WERI-Rb-1 (cell line): ENCODE results near the gene CCDC106.

ENCODE experiments used
- DNase-seq: peaks from one replicate; pipeline ENCODE4 v3.0.0-alpha.2; 2020
- H3K27ac ChIP-seq: fragments of 250-450 bp; sonication (Bioruptor Pico); 2 replicates; pipeline ENCODE4 v1.5.1; 2020; ENCODE audit warnings: mild to moderate bottlenecking, moderate library complexity
- H3K27me3 ChIP-seq: fragments of 250-450 bp; sonication (Bioruptor Pico); 2 replicates; pipeline ENCODE4 v1.5.1; 2021; ENCODE audit warnings: mild to moderate bottlenecking, low read depth, moderate library complexity; ENCODE audit not compliant: insufficient read depth, severe bottlenecking
- H3K36me3 ChIP-seq: fragments of 250-450 bp; sonication (Bioruptor Pico); 2 replicates; pipeline ENCODE4 v1.5.1; 2020; ENCODE audit warnings: mild to moderate bottlenecking, moderate library complexity
- H3K4me3 ChIP-seq: 2 replicates; pipeline ENCODE4 v1.5.1; 2011; ENCODE audit warnings: low read depth, mild to moderate bottlenecking, control low read depth, low read length
- H3K9me3 ChIP-seq: fragments of 250-450 bp; sonication (Bioruptor Pico); 2 replicates; pipeline ENCODE4 v1.5.1; 2021; ENCODE audit warnings: mild to moderate bottlenecking, moderate library complexity; ENCODE audit not compliant: severe bottlenecking
- TF ChIP-seq, protein P1 (sequence below): IDR thresholded peaks from 2 replicates; pipeline ENCODE4 v1.5.1; 2011; ENCODE audit warnings: low read depth, mild to moderate bottlenecking, control low read depth, inconsistent platforms, low read length

The CCDC106 gene

DNA sequence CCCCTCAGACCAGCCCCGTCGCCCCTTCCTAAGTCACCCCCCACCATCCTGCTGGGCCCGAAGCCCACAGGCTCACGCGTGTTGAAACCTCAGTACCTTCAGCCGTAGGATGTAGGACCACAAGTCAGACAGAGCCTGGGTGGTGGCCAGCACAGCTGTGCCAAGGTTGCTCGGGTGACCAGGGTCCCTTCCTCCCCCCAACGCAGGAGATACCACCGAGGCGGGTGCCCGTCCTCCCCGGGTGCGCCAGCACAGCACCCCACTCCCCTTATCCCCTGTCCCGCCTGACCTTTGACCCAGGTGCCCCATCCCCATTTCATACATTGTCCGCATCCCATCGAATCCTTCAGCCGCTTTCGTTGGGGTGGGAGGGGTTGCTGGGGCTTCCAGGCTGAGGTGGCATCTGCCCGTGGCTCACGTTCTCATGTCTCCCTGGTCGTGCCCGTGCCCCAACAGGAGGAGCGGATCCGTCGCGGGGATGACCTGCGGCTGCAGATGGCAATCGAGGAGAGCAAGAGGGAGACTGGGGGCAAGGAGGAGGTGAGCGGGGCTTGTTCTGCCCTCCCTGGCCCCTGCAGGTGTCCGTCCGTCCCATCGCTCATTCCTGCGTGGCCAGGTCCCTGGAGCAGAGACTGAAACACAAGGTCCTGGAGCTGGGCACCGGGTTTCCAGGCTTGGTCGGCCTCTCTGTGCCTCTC, 41.5 kb downstream of the CCDC106 start:
- Histone ChIP-seq H3K27ac (no peak overlapping the region), H3K27me3 (no peaks in the 10 kb centered on the region), H3K36me3 (peaks cover 62% of the 10 kb centered on the region), H3K9me3 (no peaks in the 10 kb centered on the region), H3K4me3 (no peak overlapping the region)
- no peak for DNase-seq
- TF ChIP-seq, protein P1, sequence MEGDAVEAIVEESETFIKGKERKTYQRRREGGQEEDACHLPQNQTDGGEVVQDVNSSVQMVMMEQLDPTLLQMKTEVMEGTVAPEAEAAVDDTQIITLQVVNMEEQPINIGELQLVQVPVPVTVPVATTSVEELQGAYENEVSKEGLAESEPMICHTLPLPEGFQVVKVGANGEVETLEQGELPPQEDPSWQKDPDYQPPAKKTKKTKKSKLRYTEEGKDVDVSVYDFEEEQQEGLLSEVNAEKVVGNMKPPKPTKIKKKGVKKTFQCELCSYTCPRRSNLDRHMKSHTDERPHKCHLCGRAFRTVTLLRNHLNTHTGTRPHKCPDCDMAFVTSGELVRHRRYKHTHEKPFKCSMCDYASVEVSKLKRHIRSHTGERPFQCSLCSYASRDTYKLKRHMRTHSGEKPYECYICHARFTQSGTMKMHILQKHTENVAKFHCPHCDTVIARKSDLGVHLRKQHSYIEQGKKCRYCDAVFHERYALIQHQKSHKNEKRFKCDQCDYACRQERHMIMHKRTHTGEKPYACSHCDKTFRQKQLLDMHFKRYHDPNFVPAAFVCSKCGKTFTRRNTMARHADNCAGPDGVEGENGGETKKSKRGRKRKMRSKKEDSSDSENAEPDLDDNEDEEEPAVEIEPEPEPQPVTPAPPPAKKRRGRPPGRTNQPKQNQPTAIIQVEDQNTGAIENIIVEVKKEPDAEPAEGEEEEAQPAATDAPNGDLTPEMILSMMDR, result no peak

DNA sequence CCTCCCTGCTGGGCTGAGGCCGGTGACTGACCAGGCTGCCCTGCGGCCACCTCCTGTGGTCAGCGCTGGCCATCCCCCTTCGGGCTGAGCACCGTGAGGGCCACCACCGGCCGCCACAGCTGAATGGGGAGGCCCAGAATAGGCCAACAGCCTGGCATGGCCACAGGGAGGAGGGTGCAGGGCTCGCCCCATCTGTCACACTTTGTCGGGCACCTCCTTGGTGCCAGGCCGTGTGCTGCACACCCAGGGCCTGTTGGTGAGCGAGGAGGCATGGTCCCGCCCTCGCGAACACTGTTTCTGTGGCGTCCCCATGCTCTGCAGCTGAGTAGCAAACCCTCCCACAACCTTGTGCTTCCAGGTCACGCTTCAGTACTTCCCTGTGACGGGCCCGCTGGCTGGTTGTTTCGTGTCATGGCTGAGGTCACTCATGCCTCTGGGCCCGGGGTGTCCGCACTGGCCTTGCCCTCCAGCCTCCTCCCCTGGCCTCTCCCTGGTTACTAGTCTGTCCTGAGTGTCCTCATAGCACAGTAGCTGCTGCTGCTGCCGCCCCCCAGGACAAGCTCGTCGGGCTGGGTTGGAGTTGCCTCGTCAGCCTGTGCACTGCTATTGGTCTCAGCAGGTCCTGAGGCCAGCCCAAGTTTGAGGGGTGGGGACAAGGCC, 42.2 kb downstream of the CCDC106 start:
- no peak overlapping the region for H3K4me3 ChIP-seq
- no peaks in the 10 kb centered on the region for H3K27me3 ChIP-seq
- TF ChIP-seq, protein P1, result no peak
- no peaks in the 10 kb centered on the region for H3K9me3 ChIP-seq
- peaks cover 58% of the 10 kb centered on the region for H3K36me3 ChIP-seq
- DNase-seq, result no peak
- H3K27ac ChIP-seq, result no peak overlapping the region

DNA sequence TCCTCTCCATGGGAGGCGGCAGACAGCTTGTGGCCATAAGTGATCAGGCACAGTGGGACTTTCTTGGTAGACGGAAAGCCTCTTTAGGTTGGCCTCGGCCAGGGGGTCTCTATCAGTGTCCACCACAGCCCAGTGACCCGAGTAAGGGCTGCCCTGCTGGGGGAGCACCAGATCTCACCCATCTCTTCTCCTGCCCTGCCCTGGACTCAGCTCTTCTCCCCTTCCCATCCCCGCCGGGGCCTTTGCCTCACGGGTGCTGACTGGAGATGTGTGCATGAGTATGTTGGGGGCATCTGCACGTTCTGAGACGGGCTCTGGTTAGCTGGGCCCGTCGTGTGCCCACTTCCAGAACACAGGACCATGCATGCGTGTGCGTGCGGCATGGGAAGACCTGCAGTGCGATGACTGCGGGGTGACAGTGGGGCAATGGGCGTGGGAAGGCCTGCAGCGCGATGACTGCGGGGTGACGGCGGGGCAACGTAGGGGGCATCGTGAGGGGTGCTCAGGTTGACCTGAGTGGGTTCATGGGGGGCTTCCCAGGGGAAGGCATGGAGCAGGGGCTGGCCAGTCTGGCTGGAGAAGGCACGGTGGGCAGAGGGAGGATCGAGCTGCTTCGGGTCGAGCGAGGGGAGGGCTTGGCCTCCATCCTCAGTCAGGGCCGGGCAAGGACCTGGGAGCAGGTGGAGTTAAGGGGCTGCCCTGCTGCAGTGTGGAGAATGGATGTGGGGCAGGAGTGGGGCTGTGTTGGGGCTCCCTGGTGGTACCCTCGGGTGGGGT, 42.9 kb downstream of the CCDC106 start:
- peaks cover 54% of the 10 kb centered on the region for H3K36me3 ChIP-seq
- H3K4me3 ChIP-seq, result no peak overlapping the region
- no peaks in the 10 kb centered on the region for H3K27me3 ChIP-seq
- no peaks in the 10 kb centered on the region for H3K9me3 ChIP-seq
- DNase-seq, result no peak
- no peak overlapping the region for H3K27ac ChIP-seq
- TF ChIP-seq, protein P1, result no peak

DNA sequence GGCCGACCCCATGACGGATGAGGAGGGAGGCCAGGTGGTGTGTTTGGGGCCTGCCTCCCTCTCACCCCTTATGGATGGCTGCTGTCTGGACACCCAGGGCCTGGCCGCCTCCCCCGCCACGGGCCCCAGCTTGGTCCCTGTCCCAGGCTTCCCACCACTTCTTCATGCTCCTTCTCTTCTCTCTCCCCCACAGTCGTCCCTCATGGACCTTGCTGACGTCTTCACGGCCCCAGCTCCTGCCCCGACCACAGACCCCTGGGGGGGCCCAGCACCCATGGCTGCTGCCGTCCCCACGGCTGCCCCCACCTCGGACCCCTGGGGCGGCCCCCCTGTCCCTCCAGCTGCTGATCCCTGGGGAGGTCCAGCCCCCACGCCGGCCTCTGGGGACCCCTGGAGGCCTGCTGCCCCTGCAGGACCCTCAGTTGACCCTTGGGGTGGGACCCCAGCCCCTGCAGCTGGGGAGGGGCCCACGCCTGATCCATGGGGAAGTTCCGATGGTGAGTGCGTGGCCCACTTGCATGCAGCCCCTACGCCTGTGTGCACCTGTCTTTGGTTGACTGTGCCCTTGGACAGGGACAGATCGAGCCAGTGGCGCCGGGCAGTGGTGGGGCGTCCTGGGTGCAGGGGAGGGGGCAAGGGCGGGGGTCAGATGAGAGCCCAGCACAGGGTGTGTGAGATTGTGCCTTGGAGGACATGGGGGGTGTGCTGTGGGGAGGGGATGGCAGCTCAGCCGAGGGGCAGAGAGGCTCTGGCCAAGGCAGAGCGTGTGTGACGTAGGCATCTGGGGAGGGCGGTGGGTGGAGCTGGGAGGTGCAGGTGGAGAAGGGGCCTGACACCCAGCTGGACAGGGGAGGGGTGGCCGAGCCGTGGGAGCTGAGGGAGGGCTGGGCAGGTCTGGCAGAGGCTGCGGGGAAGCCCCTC, 43.8 kb downstream of the CCDC106 start:
- H3K27ac ChIP-seq, result no peak overlapping the region
- H3K9me3 ChIP-seq, result no peaks in the 10 kb centered on the region
- DNase-seq, result no peak
- H3K4me3 ChIP-seq, result no peak overlapping the region
- H3K27me3 ChIP-seq, result no peaks in the 10 kb centered on the region
- H3K36me3 ChIP-seq, result peaks cover 60% of the 10 kb centered on the region
- TF ChIP-seq, protein P1, result no peak

DNA sequence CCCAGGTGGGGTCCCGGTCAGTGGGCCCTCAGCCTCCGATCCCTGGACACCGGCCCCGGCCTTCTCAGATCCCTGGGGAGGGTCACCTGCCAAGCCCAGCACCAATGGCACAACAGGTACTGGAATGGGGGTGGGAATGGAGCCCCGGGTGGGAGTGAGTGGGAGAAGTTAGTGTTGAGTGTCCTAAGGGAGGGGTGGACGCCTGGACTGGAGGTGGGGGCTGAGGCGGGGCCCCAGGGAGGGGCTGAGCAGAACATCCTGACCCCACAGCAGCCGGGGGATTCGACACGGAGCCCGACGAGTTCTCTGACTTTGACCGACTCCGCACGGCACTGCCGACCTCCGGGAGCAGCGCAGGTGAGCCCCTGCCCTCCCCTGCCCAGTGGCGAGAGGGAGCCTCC, 44.7 kb downstream of the CCDC106 start:
- H3K27ac ChIP-seq, result no peak overlapping the region
- H3K36me3 ChIP-seq, result peaks cover 60% of the 10 kb centered on the region
- TF ChIP-seq, protein P1, result no peak
- H3K9me3 ChIP-seq, result no peaks in the 10 kb centered on the region
- no peak overlapping the region for H3K4me3 ChIP-seq
- no peaks in the 10 kb centered on the region for H3K27me3 ChIP-seq
- DNase-seq, result no peak
